Measurements from ENCODE around the gene OSTF1. TPM values are rescaled to one million over a fixed set of nuclear protein-coding genes. Genes with fewer than 3 reads are reported as not detected.

Gene OSTF1
- total RNA-seq, 1 donor from 2014 or later = 38.4 TPM

- Mint-ChIP-seq H3K4me3 (ENCODE audit: unreplicated experiment) (no peak overlapping the region), H3K36me3 (ENCODE audit: unreplicated experiment) (peaks cover 5% of the 10 kb centered on the region), H3K9me3 (ENCODE audit: unreplicated experiment) (no peaks in the 10 kb centered on the region), H3K27ac (ENCODE audit: unreplicated experiment) (no peak overlapping the region), H3K4me1 (ENCODE audit: low read depth, unreplicated experiment) (no peaks in the 10 kb centered on the region), H3K27me3 (ENCODE audit: unreplicated experiment) (no peaks in the 10 kb centered on the region)
- no peak for TF ChIP-seq CTCF (IDR thresholded peaks at IDR 0.05; ENCODE audit: partially characterized antibody, unreplicated experiment)
- no peak for DNase-seq
These were observed 73.0 kb downstream of the OSTF1 start for GRCh38 chr9:75161116-75161857.

- no peak for TF ChIP-seq CTCF (IDR thresholded peaks at IDR 0.05; ENCODE audit: partially characterized antibody, unreplicated experiment)
- H3K27ac Mint-ChIP-seq (ENCODE audit: unreplicated experiment) = no peak overlapping the region
- no peak for DNase-seq
- no peaks in the 10 kb centered on the region for H3K4me1 Mint-ChIP-seq (ENCODE audit: low read depth, unreplicated experiment)
- H3K36me3 Mint-ChIP-seq (ENCODE audit: unreplicated experiment) = peaks cover 11% of the 10 kb centered on the region
- H3K4me3 Mint-ChIP-seq (ENCODE audit: unreplicated experiment) = no peak overlapping the region
- H3K27me3 Mint-ChIP-seq (ENCODE audit: unreplicated experiment) = no peaks in the 10 kb centered on the region
- no peaks in the 10 kb centered on the region for H3K9me3 Mint-ChIP-seq (ENCODE audit: unreplicated experiment)
These were observed 75.5 kb downstream of the OSTF1 start for GRCh38 chr9:75163764-75164163.

- no peak overlapping the region for H3K4me3 Mint-ChIP-seq (ENCODE audit: unreplicated experiment)
- no peaks in the 10 kb centered on the region for H3K9me3 Mint-ChIP-seq (ENCODE audit: unreplicated experiment)
- TF ChIP-seq CTCF (IDR thresholded peaks at IDR 0.05; ENCODE audit: partially characterized antibody, unreplicated experiment) = no peak
- peaks cover 11% of the 10 kb centered on the region for H3K36me3 Mint-ChIP-seq (ENCODE audit: unreplicated experiment)
- no peak for DNase-seq
- H3K27ac Mint-ChIP-seq (ENCODE audit: unreplicated experiment) = no peak overlapping the region
- H3K4me1 Mint-ChIP-seq (ENCODE audit: low read depth, unreplicated experiment) = no peaks in the 10 kb centered on the region
- H3K27me3 Mint-ChIP-seq (ENCODE audit: unreplicated experiment) = no peaks in the 10 kb centered on the region
These were observed 76.3 kb downstream of the OSTF1 start for GRCh38 chr9:75164573-75164972.

GRCh38 chr9:75167281-75167680 is 79.0 kb downstream of the OSTF1 start:
- H3K9me3 Mint-ChIP-seq (ENCODE audit: unreplicated experiment) = no peaks in the 10 kb centered on the region
- DNase-seq = no peak
- H3K4me1 Mint-ChIP-seq (ENCODE audit: low read depth, unreplicated experiment) = no peaks in the 10 kb centered on the region
- H3K4me3 Mint-ChIP-seq (ENCODE audit: unreplicated experiment) = no peak overlapping the region
- peaks cover 11% of the 10 kb centered on the region for H3K36me3 Mint-ChIP-seq (ENCODE audit: unreplicated experiment)
- TF ChIP-seq CTCF (IDR thresholded peaks at IDR 0.05; ENCODE audit: partially characterized antibody, unreplicated experiment) = no peak
- no peak overlapping the region for H3K27ac Mint-ChIP-seq (ENCODE audit: unreplicated experiment)
- H3K27me3 Mint-ChIP-seq (ENCODE audit: unreplicated experiment) = no peaks in the 10 kb centered on the region
